ENCODE data around the gene LBHD2.

DNA sequence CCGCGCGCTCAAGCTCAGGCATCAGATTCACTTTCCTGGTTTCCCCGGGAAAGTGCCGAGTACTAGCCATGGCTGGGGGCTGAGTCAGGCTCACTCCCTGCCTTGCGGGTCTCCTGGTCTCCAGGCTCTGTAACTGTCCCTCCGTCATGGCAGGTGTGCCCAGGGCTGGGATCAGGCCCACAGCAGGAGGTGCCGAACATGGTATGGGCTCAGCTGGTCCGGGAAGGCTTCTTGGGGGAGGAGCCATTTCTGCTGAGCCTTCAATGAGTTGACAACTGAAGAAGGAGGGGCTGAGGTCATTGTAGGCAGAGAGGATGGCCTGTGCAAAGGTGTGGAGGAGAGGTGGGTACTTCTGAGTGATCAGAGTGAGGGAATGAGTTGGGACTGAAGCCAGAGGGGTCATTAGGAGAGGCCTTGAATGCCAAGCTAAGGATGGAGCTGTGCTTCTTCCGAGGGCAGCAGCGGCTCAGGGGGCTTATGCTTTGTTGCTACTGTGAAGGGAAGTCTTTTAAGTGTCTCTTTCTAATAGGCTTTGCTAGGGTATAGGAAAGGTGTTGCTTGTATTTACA is 11.3 kb downstream of the LBHD2 start:
- no peak for TF ChIP-seq NBN (IDR thresholded peaks at IDR 0.05)
- TF ChIP-seq BRCA1 (IDR thresholded peaks at IDR 0.05; ENCODE audit: low read depth, low read length), result no peak
- no peak for TF ChIP-seq SIN3A (IDR thresholded peaks at IDR 0.05; ENCODE audit: low read depth, low read length)
- no peak for TF ChIP-seq NFIC (IDR thresholded peaks at IDR 0.05; ENCODE audit: low read depth, low read length)
